SH-SY5Y (cell line): Measurements from ENCODE around the gene LRRC32.

Experiments
- GATA2 ChIP-seq: IDR thresholded peaks from 2 replicates; pipeline ENCODE4 v1.6.1; 2011; ENCODE audit warnings: mild to moderate bottlenecking, low read depth, low read length
- GATA3 ChIP-seq: IDR thresholded peaks from 2 replicates; pipeline ENCODE4 v1.6.1; 2011; ENCODE audit warnings: low read depth, mild to moderate bottlenecking, low read length, moderate library complexity

DNA sequence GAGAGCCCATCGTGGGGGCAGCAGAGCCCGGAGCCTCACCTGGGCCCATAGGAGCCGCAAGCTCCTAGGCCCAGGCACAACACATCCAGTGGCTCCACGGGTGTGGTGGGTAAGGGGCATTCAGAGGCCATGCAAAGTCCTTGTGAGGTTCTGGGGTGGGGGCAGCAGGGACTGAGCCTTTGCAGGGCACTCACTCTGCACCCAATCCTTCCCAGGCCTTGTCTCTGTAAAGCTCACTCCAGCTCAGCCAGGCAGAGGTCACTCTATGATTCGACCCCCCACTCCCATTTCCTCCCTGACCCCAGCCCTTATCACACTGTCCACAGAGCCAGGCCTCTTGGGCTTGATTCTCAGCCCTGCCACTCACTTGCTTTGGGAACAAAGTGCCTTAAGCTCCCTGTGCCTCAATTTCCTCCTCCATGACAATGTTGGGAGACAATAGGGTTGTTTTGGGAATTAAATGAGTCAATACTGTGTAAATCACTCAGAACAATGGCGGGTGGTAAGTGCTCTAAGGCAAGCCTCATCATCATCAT, 46.6 kb downstream of the LRRC32 start:
- TF ChIP-seq GATA2 (no peak), GATA3 (no peak)
